NCI-H2171 treated with DMSO at 0.1 percent for 48 hours (cell line): Measurements from ENCODE around the gene MYL4.
"Not testable (repeated sequence)": the region's sequence is repeated elsewhere in the genome, so short reads cannot be mapped to it uniquely, and the experiment has no call there.

ENCODE experiments used
- DNase-seq: peaks from one replicate; lab custom pipeline; 2025; lab: John Stamatoyannopoulos, UW

MYL4 gene

DNA sequence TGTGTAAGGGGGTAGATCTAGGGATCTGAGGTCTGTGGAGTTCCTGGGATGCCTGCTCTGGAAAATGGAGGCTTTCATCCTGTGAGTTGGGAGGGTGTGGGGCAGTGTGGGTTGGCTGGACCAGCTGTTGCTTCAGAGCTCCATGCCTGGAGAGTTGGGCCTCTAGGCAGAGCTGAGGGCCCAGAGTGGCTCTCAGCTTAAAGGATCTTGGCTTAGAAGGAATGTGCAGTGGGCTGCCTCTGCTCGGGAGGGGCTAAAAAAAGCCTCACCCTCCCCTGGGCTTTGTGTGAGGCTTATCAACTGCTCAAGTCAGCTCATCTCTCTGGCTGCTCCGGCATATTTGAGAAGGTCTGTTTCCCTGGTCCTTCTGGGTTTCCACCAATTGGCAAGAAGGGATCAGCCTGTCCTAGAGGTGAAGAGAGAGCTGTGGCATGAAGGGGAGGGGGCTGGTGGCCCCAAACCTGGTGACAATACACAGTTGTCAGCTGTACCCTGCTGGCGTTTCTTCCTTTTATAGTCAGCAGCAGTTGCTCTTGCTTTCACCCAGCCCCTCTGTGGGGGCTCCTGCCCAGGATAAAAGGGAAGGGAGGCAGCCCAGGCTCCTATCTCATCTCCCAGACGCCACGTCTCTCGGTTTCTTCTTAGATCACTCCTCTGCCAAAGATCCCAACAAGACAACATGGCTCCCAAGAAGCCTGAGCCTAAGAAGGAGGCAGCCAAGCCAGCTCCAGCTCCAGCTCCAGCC lies at the start of gene MYL4:
Gene MYL4 (plus strand): TSS at position 605 of the 745 bp plus-strand sequence. CDS start 75 bp downstream, at position 680.
- no peak for DNase-seq

- DNase-seq, result no peak
Observed at GRCh38 chr17:47162013-47162622, 47.0 kb upstream of the MYL4 start.

DNA sequence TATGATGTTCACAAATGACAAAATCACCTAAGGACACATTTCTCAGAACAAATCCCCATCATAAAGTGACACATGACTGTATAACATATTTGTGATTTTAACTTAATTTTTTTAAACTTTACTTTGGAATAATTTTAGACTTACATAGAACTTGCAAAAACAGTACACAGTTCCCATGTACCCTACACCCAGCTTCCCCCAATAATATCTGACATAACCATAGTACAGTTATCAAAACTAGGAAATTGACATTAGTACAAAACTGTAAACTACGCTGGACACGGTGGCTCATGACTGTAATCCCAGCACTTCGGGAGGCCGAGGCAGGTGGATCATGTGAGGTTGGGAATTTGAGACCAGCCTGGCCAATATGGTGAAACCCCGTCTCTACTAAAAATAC lies 44.9 kb upstream of the MYL4 start:
- DNase-seq, result no peak

GRCh38 chr17:47165137-47165536 lies 44.0 kb upstream of the MYL4 start:
- no peak for DNase-seq

- not testable (repeated sequence) for DNase-seq
Observed at GRCh38 chr17:47166854-47167253, 42.3 kb upstream of the MYL4 start.

DNA sequence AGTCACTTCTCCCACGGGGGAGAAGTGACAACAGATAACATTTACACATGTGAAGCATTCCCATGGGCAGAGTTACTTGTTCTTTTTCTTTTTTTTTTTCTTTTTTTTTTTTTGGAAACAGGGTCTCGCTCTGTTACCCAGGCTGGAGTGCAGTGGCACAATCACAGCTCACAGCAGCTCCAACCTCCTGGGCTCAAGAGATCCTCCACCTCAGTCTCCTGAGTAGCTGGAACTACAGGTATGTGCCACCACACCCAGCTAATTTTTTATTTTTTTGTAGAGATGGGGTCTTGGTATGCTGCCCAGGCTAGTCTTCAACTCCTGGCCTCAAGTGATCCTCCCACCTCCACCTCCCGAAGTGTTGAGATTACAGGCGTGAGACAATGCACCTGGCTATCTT lies 40.3 kb upstream of the MYL4 start:
- not testable (repeated sequence) for DNase-seq

- DNase-seq, result no peak
Observed at GRCh38 chr17:47170710-47171109, 38.4 kb upstream of the MYL4 start.

GRCh38 chr17:47172696-47173565 lies 36.2 kb upstream of the MYL4 start:
- DNase-seq, result no peak

DNA sequence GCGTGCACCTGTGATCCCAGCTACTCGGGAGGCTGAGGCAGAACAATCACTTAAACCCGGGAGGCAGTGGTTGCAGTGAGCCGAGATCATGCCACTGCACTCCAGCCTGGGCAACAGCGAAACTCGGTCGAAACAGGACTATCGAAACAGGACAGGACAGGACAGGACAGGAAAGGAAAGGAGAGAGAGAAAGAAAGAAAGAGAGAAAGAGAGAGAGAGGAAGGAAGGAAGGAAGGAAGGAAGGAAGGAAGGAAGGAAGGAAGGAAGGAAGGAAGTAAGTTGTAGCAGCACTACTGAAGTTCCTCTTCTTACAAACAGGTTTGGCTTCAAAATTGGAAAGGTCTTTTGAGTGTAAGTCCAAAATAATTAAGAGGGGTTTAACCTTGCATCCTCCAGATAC lies 34.3 kb upstream of the MYL4 start:
- DNase-seq, result not testable (repeated sequence)

GRCh38 chr17:47176389-47176826 lies 32.7 kb upstream of the MYL4 start:
- no peak for DNase-seq

DNA sequence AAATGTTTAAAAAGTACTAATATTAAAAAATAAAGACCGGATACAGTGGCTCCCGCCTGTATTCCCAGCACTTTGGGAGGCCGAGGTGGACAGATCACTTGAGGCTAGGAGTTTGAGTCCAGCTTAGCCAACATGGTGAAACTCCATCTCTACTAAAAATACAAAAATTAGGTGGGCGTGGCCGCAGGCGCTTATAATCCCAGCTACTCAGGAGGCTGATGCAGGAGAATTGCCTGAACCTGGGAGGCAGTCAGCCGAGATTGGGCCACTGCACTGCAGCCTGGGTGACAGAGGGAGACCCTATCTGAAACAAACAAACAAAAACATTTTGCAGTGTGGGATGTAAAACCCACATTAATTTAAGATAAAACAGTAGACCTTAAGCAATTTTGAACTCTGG lies 31.9 kb upstream of the MYL4 start:
- DNase-seq, result no peak

GRCh38 chr17:47179141-47179540 lies 30.0 kb upstream of the MYL4 start:
- DNase-seq, result no peak

DNA sequence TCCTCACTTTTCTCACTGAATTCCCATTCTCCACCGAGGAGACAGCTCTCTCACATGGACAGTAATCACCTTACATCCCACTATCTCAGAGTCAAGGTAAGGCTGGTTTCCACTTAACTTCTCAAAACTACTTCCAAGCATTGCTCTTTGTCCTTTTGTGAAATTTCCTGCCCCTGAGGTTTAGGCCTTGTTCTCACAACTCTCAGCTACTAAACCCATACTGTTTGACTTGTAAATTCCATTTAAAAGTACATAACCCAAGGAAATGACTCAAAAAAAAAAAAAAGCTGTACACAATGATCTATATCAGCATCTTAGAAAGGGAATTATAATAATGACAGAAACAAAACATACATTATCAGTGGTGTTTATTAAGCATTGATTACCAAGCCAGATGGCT lies 28.8 kb upstream of the MYL4 start:
- no peak for DNase-seq

GRCh38 chr17:47180988-47181387 lies 28.2 kb upstream of the MYL4 start:
- DNase-seq, result not testable (repeated sequence)

DNA sequence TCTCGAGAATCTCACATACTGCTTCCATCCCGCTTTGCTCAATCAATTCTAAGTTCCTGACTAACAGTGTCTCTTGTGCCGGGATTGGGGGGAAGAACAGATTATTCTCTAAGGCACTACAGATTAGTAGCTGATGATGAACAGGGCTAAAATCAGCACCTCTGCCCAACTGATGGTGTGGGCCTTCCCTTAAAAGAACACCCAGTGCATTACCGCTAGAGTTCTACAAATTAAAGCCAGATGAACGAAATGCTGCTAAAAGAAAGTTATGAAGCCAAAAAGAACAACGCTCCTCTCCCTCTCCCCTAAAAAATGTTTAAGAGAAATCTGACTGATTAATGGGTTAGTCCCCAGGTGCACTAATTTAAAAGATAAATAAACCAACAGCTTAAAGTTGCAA lies 24.5 kb upstream of the MYL4 start:
- no peak for DNase-seq

GRCh38 chr17:47188271-47188875 lies 20.8 kb upstream of the MYL4 start:
- peak; percentile 20 for DNase-seq

DNA sequence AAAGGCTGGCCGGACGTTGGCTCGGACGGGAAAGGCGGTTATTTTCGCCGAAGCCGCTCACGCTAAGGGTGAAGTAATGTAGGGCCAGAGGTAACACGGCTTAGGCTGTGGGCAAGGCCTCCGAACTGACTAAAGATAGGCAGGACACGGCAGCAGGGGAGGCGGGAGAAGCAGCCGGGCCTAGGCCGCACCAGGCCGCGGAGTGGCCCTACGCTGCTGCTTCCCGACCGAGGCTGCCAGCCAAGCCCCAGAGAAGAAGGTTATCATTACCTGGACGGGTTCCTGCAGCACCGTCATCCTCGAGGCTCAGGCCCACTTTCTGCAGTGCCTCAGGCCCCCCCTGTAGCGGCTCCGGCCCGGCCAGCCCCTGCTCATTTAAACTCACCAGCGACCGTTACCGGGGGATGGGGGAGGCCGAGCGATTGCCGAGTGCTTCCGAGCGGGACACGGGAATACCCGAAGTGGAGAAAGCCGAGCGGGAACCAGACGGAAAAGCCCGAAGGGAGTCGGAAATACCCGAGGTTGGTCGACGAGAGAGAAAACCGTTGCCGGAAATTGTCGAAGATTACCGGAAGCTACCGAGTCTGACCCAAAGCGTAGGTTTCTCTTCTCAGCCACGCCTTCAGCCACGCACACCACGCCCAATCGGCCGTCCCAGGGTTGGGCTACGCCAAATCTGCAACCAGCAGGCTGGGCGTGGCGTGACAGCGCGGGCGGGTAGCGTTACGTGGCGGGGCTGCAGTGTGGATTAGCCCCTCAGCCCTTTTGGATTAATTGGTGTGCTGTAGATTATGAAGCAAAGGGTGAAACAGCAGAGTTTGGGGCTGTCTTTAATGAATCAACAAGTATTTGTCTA lies 20.0 kb upstream of the MYL4 start, which contains the start of gene CDC27:
Gene CDC27 (minus strand): TSS at position 420 of the 856 bp plus-strand sequence. CDS start 123 bp downstream, at position 297.
- peak; percentile 99 for DNase-seq

GRCh38 chr17:47189732-47190237 lies 19.4 kb upstream of the MYL4 start:
- DNase-seq, result no peak

DNA sequence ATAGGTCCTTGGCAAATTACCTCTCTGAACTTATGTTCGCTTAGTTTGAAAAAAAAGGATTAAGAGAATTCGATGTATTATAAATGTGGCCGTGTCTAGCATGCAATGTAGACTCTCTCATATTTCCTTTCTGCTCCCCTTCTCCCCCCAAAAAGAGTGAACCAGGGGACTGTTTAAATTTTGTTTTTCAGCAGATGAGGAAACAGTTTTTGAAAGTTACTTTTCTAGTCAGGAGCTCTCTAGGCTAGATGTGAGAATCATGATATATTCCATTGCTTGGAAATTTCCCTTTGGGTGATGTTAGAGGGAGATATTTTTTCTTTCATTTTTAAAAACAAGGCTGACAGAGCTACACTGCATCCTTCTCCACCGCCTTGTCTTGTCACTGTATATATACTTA lies 18.9 kb upstream of the MYL4 start:
- DNase-seq, result no peak

DNA sequence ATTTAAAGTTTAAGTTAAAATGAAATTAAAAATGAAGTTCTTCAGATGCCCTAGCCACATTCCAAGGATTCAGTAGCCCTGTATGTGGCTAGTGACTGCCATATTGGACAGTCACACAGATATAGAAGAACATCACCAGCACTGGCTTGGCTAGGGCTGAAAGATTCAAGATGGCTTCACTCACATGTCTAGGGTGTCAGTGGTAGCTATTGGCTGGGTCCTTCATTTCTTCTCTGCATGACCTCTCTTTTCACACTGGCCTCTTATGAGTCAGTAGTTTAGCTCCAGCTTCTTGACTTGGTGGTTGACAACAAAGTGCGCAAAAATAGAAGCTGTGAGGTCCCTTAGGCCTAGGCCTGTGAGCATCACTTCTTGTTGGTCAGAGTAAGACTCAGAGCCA lies 18.4 kb upstream of the MYL4 start:
- no peak for DNase-seq

DNA sequence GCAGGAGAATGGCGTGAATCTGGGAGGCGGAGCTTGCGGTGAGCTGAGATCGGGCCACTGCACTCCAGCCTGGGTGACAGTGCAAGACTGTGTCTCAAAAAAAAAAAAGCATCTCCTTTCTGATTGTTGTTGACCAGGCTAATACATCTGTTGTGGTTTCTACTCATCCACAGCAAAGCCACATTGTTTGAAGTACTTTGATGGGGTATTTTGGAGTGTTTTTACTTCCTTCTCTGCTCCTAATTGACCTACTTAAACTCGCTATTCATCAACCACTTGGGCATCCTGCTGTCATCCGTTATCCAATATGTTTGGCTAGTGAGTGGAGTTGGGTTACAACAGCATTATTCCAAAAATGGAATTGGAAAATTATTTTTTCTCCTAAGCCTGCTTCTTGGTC lies 16.6 kb upstream of the MYL4 start:
- peak; percentile 72 for DNase-seq
